Stomach (tissue), 9 donors: ENCODE results near the gene GNA14. TPM values are rescaled to one million over a fixed set of nuclear protein-coding genes. Genes with fewer than 3 reads are reported as not detected.

Experiments used
- DNase-seq, 2 donors: peaks; one replicate each; pipeline versions ENCODE4 v3.0.0 to v3.0.0-alpha.2; 2013 to 2019
- H3K27ac ChIP-seq, 5 donors: fragments of 200-600 bp in 4 of 5; sonication (generic) in 4 of 5; one replicate each; pipeline ENCODE4 v1.5.1; 2013 to 2019; ENCODE audit warnings: mild to moderate bottlenecking in 1 of 5, moderate library complexity in 1 of 5
- H3K27me3 ChIP-seq, 3 donors: fragments of 200-600 bp; sonication (generic); one replicate each; pipeline ENCODE4 v1.5.1; 2017 to 2019; ENCODE audit warnings: mixed run types in 1 of 3
- H3K36me3 ChIP-seq, 4 donors: fragments of 200-600 bp; sonication (generic); 1 replicate in 3 of 4; 2 replicates in 1 of 4; pipeline ENCODE4 v1.5.1; 2016 to 2019
- H3K4me1 ChIP-seq, 4 donors: fragments of 200-600 bp; sonication (generic); one replicate each; pipeline ENCODE4 v1.5.1; 2016 to 2019
- H3K4me3 ChIP-seq, 4 donors: fragments of 200-600 bp; sonication (generic) in 3 of 4; one replicate each; pipeline ENCODE4 v1.5.1; 2016 to 2019; ENCODE audit warnings: mild to moderate bottlenecking in 1 of 4
- H3K9me3 ChIP-seq, 4 donors: fragments of 200-600 bp; sonication (generic); one replicate each; pipeline ENCODE4 v1.5.1; 2016 to 2019
- EP300 ChIP-seq: sonication (generic); formaldehyde crosslinking; IDR thresholded peaks from one replicate; pipeline ENCODE4 v1.6.1; 2017; ENCODE audit warnings: antibody characterized with exemption
- POLR2A ChIP-seq, 4 donors: fragments of 450-650 bp; IDR thresholded peaks; one replicate each; pipeline ENCODE4 v1.6.1; 2016; ENCODE audit warnings: antibody characterized with exemption in 4 of 4, control low read depth in 2 of 4, mild to moderate bottlenecking in 1 of 4, moderate library complexity in 1 of 4
- POLR2AphosphoS5 ChIP-seq, 3 donors: sonication (generic); formaldehyde crosslinking; IDR thresholded peaks; one replicate each; pipeline ENCODE4 v1.6.1; 2016; ENCODE audit warnings: antibody characterized with exemption in 3 of 3
- WGBS, 5 donors: extraction: QIAGEN DNeasy Blood & Tissue Kit in 3 of 5; methylation state at CpG; one replicate each; pipeline versions ENCODE4 v1.1.5 to v1.1.7; 2013 to 2018; 5-methylcytosine and 5-hydroxymethylcytosine counted together
- intact Hi-C: fragments of 100-400 bp; cut with DNase I; formaldehyde crosslinking; loops from one replicate; pipeline ENCODE4 v1.15.1; 2023; ENCODE audit warnings: low total_unique reads
- polyA plus RNA-seq, 3 donors: library from polyadenylated mRNA; stranded (reverse); fragments of 200-250 nt; gene quantifications; one replicate each; pipeline ENCODE4 v1.2.3, GENCODE V29; 2013
- total RNA-seq, 5 donors: library from RNA; depleted of rRNA; stranded (reverse); fragments of >200 nt; gene quantifications; one replicate each; pipeline versions ENCODE4 v1.1.0 to v1.2.3, GENCODE V29; 2014 to 2016
- TF ChIP-seq, protein P1 (sequence below), 7 experiments: fragments of 450-650 bp in 4 of 7; fragments of 200-600 bp in 3 of 7; sonication (generic) in 3 of 7; IDR thresholded peaks; one replicate each; pipeline ENCODE4 v1.5.1; 2016 to 2019; ENCODE audit warnings: antibody characterized with exemption in 7 of 7, control low read depth in 2 of 7, mild to moderate bottlenecking in 1 of 7
- donor health status: healthy with polysubstance abuse.
- donor health status: Bipolar disorder and iron deficiency.
- donor health status: healthy.

GNA14 gene
- total and polyA plus RNA-seq, 8 donors: 0.46 to 12.5 (median 1.3) TPM; not detected in 1

DNA sequence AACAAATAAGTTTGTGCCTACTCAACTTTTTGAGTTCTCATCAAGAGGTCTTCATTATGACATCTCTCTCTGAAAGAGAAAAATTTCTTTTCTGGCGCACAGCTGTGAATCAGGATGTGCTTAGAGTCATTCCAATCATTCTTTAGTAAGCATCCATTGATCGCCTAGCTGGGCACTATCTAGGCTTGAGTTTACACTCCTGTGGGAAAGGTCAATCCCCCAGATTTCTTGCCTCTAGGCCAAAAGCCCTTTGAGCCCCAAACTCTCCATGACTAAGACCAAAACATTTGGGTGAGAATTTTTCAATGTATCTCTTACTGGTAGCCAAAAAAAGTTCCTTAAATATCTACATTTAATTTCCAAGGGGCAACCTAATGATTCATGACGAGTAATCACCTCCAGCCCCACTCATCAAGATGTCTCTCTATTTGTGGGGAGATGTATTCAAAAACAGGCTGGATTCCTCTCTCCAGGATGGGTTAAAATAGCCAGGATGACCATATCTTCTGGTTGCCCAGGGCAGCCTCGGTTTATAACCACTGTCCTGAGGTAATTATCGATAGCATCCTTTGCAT is 101.7 kb downstream of the GNA14 start:
- Histone ChIP-seq H3K27me3 (no peaks in the 10 kb centered on the region), H3K4me3 (no peak overlapping the region), H3K4me1 (no peaks in the 10 kb centered on the region), H3K9me3 (peaks cover 0 to 11% (median 7%) of the 10 kb centered on the region in 4 donors), H3K36me3 (no peaks in the 10 kb centered on the region), H3K27ac (no peak overlapping the region)
- no peak for DNase-seq
- TF ChIP-seq, protein P1, sequence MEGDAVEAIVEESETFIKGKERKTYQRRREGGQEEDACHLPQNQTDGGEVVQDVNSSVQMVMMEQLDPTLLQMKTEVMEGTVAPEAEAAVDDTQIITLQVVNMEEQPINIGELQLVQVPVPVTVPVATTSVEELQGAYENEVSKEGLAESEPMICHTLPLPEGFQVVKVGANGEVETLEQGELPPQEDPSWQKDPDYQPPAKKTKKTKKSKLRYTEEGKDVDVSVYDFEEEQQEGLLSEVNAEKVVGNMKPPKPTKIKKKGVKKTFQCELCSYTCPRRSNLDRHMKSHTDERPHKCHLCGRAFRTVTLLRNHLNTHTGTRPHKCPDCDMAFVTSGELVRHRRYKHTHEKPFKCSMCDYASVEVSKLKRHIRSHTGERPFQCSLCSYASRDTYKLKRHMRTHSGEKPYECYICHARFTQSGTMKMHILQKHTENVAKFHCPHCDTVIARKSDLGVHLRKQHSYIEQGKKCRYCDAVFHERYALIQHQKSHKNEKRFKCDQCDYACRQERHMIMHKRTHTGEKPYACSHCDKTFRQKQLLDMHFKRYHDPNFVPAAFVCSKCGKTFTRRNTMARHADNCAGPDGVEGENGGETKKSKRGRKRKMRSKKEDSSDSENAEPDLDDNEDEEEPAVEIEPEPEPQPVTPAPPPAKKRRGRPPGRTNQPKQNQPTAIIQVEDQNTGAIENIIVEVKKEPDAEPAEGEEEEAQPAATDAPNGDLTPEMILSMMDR (IDR thresholded peaks at IDR 0.05): no peak
- TF ChIP-seq POLR2A (IDR thresholded peaks at IDR 0.05): no peak
- TF ChIP-seq EP300: no peak
- TF ChIP-seq POLR2AphosphoS5 (IDR thresholded peaks at IDR 0.05): no peak
- WGBS, 5 donors: 83 to 88% (median 85%) methylated on average over 5 of the region's 5 CpGs
- intact Hi-C loops: no loop called here

GRCh38 chr9:77544546-77544945 is 103.6 kb downstream of the GNA14 start:
- intact Hi-C loops: no loop called here
- H3K4me1 ChIP-seq: no peaks in the 10 kb centered on the region
- no peaks in the 10 kb centered on the region for H3K36me3 ChIP-seq
- TF ChIP-seq POLR2AphosphoS5 (IDR thresholded peaks at IDR 0.05) (no peak), POLR2A (IDR thresholded peaks at IDR 0.05) (no peak), EP300 (no peak)
- TF ChIP-seq, protein P1 (IDR thresholded peaks at IDR 0.05): no peak
- 56 to 67% (median 65%) methylated on average over 3 of the region's 3 CpGs for whole genome bisulfite sequencing, 5 donors
- no peak overlapping the region for H3K27ac ChIP-seq
- H3K9me3 ChIP-seq: peaks cover 0 to 24% (median 15%) of the 10 kb centered on the region in 4 donors
- H3K4me3 ChIP-seq: no peak overlapping the region
- H3K27me3 ChIP-seq: no peaks in the 10 kb centered on the region
- DNase-seq: no peak

DNA sequence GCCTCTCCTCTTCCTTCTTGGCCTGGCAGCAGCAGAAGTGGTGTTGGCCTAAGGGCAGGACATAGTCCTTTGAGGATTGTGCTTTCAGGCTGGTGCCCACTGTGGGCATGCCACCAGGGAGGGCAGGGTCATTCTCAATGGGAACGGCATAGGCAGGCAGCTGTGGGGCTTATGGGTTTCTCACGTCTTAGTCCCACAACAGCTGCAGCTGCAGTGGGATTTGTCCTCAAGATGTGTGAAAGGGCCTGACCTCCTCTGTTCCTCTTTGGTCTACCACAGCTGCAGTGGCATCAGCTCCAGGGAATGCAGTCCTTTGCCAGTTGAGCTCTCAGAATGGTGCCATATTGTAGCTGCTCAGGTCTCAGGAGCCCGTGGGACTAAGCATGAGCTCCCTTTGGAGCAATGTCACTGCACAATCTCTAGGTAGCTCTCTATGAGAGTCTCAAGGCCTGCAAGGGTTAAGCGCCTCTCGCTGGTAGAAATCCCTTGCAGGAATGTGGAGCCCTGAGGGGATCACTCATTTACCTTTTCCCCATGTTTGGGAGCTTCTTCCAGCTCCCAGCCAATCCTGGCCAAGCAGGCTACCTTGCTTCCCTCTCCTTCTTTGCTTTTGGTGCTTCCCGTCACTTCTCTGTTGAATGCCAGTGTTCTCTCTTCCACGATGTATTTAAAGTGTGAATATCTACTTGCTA is 104.8 kb downstream of the GNA14 start:
- intact Hi-C loops: no loop called here
- H3K4me1 ChIP-seq: no peaks in the 10 kb centered on the region
- TF ChIP-seq, protein P1 (IDR thresholded peaks at IDR 0.05): no peak
- WGBS, 5 donors: 74 to 87% (median 84%) methylated on average over 5 to 7 of the region's 7 CpGs
- no peaks in the 10 kb centered on the region for H3K27me3 ChIP-seq
- H3K4me3 ChIP-seq: no peak overlapping the region
- no peak for DNase-seq
- no peaks in the 10 kb centered on the region for H3K36me3 ChIP-seq
- H3K9me3 ChIP-seq: peaks cover 0 to 24% (median 15%) of the 10 kb centered on the region in 4 donors
- H3K27ac ChIP-seq: no peak overlapping the region

DNA sequence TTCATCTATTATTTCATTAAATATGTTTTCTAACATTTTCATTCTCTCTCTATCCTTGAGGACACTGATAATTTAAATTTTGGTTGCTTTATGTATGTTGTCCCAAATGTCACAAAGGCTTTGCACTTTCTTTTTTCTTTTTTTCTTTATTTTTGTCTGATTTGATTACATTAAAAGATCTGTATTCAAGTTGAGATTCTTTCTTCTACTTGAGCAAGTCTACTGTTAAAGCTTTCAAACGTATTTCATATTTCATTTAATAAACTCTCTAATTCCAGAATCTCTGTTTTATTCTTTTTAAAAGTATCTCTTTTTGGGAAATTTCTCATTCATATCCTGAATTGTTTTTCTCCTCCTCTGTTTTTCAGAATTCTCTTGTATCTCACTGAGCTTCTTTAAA is 106.5 kb downstream of the GNA14 start:
- Histone ChIP-seq H3K9me3 (peaks cover 0 to 24% (median 15%) of the 10 kb centered on the region in 4 donors), H3K27me3 (no peaks in the 10 kb centered on the region), H3K36me3 (no peaks in the 10 kb centered on the region), H3K4me3 (no peak overlapping the region), H3K4me1 (no peaks in the 10 kb centered on the region), H3K27ac (no peak overlapping the region)
- 51 to 91% (median 85%) methylated on average over 1 of the region's 1 CpG for WGBS, 5 donors
- no peak for TF ChIP-seq EP300
- TF ChIP-seq, protein P1 (IDR thresholded peaks at IDR 0.05): no peak
- intact Hi-C loops: no loop called here
- DNase-seq: no peak
